GM18499 (cell line): ENCODE results near the gene REX1BD.
"Not testable (repeated sequence)": the region's sequence is repeated elsewhere in the genome, so short reads cannot be mapped to it uniquely, and the experiment has no call there.

Source experiments
- ATAC-seq: cut with Tn5 transposase; IDR thresholded peaks from one replicate; pipeline ENCODE4 v1.9.1; 2021; ENCODE audit warnings: moderate number of reproducible peaks; ENCODE audit not compliant: insufficient read depth, unreplicated experiment

The REX1BD gene

DNA sequence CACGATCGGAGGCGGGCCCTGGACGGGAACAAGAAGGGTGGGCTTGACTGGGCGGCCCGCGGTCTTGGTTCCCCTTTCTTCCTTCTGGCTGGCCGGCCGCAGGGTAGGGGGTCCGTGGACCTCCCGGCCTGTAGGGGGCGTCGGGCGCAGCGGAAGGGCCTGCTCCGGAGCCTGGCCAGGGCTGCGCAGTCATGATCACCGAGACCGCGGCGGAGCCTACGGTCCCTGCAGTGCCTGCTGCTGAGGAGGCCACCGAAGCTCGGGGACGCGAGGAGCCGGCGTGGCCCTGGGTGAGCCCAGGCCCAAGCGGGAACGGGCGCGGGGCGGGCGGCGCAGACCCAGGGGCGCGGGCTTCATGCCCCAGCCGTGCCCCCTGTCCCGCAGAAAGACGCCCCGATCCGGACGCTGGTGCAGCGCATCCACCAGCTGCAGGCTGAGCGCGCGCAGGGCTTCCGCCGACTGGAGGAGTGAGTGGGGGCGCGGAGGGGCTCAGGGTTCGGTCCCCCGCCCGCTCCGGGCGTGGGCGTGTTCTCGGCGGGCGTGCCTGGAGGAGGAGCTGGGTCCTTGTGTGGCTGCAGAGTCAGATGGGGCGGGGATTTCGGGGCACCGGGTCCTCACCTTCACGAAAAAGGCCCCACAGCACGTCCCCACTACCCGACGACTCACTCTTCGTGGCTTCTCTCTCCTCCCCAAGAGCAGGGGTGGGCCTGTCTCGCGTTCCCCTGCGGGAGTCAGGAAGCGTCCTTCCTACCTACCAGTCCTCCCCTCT is at the start of gene REX1BD:
TSS of gene REX1BD (plus strand) at position 188 of the 769 bp plus-strand sequence. CDS start at position 192, 4 bp downstream.
- ATAC-seq: no peak

DNA sequence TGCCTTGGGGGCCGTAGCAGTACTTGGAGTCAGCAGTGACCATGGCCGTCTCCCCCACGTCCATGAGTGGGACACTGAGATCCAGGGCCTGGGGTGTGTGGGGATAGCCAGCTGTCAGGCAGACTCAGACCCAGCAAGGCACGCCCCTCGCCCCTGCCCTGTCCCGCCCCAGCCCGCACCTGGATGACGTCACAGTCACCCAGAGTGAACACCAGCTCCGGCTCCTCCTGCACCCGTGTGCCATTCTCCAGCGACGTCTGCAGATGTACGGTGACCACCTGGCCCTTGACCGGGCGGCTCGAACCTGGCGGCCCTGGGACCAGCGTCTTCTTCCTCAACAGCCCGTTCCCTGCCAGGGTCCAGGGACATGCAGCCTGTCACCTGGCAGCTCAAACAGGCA is 49.2 kb upstream of the REX1BD start:
- ATAC-seq: no peak

DNA sequence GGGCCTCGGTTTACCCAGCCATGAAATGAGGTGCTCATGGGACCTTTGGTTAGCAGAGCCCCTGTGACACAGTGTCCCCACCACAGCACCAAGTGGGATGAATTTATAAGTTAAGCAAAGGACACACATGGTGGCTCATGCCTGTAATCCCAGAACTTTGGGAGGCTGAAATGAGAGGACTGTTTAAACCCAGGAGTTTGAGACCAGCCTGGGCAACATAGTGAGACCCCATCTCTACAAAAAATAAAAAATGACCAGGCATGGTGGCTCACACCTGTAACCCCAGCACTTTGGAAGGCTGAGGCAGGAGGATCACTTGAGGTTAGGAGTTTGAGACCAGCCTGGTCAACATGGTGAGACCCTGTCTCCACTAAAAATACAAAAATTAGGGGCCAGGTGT is 48.4 kb upstream of the REX1BD start:
- ATAC-seq: not testable (repeated sequence)

DNA sequence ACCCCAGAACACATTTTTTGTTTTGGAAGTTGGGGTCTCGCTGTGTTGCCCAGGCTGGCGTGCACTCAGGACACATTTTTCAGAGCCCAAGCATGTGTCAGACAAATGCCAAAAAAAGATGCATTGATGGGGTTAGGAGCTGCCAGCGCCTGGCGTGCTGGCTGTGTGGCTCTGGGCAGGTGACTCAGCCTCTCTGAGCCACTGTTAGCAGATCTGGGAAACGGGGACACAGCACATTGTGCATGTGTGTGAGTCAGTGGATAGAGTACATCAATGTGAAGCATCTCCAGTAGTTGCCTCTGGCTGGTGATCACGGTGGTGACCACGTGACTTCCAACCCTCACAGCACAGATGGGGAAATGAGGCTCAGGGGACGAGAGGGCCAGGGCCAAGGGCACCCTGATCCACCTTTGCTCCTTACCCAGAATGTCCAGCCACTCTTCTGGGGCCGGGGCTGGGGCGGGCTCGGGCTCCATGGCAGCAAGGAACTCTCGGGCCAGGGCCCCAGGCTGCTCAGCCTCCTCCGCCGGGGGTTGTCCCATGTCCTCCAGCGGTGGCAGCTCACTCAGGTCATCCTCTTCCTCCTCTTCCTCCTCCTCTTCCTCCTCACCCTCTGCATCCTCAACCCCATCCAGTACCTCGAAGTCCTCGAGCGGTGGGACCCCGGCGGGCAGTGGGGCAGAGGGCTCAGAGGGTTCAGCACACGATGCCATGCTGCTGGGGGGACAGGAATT is 47.2 kb upstream of the REX1BD start:
- no peak for ATAC-seq

DNA sequence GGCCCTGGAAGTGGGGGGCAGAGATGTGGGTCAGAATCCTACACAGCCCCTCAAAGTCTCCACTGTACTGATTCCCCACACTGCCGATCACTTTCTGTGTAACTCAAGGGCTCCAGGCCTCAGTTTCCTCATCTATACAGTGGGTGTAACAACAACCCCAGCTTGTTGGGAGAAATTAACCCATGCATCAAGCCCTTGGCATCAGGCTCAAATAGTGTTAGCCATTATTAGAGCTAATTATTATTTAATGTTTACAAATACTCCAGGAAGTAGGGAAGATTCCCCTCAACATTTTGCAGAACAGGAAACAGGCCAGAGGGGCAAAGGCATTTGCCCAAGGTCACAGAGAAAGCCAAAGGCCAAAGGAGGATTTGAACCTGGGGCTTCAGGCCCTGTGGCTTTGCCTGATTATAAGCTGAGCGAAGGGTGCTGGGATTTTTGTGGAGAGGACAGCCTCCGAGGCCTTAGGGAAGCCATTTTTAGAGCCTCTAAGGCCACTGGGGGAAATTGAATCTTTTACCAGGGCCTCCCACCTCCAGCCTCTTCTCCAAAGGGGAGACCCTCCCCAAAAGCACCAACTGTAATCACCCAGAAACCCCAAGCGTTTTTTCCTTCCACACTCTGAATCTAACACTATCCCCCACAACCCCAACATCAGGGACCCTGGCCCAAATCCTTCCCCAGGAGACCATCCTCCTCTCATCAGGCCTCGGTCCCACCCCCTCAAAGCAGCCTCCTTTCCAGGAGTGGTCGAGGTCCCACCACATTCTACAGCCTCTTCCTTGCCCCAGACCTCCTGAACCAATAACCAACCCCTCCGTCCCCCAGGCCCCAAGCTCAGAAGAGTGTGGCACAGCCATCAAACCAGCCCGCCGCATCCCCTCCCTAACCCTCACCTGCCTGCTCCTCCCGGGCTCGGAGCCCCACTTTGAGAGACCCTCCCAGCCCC is 46.3 kb upstream of the REX1BD start:
- ATAC-seq: no peak

DNA sequence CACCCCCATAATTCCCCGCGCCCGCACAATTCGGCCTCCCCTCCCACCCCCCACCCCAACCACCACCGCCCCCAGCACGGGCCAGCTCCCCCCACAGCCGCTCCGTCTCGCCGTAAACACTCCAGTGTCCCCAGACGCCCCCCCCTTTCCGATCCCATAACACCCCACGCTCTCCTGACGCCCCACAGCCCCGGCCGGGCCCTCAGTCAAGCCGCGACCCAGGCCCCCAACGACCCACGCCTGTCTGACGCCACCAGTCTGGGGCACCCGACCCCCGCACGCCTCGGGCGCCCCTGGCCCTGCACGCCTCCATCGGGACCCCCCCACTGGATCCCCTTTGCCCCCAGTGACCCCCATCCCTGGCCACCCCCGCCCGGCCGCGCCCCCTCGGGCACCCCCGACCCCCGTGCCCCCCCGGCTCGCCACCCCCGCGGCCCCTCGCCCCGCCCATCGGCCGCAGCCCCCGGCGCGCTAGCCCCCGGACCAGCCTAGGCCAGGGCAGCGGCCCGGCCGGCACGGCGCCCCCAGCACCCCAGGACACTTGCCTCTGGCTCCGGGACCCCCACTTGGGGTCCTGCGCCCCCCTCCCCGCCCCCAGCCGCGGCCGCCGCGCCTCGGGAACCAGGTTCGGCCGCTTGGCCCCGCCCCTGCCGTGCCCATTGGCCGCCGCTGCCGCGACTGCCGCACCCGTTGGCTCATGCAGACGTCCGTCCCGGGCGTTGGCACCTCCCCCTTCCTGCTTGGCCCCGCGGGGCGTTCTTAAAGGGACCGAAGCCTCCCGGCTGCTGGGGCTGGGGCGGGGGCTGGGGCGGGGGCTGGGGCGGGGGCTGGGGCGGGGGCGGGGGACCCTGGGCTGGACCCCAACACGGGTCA is 45.4 kb upstream of the REX1BD start, which contains the start of gene FKBP8:
TSS of gene FKBP8 (minus strand) at position 633 of the 873 bp plus-strand sequence. CDS start 1,603 bp downstream, outside the sequence.
- ATAC-seq: no peak

DNA sequence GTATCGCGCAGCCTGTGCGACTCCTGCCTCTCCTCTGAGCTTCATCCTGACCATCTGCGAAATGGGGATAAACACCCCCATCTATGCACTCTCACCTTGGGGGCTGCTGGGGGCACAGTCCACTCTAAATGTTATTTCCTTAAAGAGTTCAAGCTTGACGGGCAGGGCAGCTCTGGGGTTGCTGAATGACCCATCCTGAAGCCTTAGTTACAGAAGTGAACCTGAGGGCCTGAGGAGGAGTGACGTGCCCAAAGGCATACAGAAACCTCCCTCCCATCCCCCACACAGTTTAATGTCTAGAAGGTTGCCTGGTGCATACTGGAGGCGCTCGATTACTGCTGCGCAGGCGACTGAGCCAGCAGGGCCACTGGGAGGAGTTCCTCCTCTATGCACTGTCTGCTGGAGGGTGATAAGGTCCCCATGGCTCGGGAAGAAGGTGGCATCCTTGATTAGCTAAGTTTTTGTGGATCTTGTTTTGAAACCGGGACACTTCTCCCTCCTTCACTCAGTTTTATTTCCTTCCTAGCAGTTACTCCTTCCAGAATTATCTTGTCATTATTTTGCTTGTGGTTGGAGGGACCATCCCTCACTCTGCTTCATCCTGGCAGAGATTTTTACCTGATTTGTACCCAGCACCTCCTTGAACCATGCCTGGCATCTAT is 44.7 kb upstream of the REX1BD start:
- peak; percentile 64 for ATAC-seq

DNA sequence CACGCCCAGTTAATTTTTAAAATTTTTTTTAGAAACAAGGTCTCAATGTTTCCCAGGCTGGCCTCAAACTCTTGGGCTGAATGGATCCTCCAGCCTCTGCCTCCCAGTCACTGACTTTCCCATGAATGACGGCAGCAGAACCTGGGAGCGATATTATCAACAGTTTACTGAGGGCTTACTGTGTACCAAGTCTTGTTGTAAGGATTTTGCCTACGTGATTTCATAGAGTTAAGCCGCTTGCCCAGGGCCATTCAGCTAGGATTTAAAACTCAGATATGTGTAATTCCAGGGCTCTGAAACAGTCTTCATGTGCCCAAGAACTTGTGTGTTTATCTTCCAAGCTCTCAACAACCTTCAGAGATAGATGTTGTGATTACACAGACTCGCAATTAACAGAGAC is 37.0 kb upstream of the REX1BD start:
- no peak for ATAC-seq

DNA sequence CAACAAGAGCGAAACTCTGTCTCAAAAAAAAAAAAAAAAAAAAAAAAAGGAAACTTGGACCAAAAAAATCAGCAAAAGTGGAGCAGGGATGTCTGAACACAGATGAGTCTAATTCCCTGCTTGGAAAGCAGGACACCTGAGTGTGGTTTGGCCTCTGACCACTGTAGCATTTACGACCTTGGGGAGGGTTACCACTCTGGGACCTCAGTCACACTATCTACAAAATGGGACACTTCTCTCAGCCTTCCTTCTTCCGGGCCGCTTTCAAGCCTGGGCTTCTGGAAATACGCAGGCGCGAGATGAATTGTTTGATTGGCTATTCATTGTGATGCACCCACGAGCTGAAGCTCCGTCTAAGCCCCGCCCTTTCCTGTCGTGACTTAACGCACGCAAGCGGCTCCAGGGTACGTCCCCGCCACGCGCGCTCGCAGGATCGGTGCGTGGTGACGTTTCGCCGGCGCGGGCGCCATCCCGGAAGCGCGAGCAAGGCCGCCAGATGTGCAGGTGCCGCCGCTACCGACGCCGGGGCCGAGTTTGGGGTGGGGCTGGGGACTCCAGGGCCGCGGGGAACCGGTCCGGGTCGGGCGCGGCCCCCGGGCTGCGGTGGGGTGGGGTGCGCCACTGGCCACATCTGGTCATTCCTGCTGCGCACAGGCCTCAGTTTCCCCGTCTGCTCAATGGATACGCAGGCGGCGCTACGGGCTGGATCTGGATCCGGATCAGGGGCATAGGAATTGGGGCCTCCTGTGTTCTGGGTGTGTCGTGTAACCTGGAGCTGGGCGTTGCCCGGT is 31.0 kb upstream of the REX1BD start, which contains the start of gene KXD1:
TSS of gene KXD1 (plus strand) at position 460 of the 791 bp plus-strand sequence. CDS start 4,187 bp downstream, outside the sequence.
- peak; percentile 63 for ATAC-seq

DNA sequence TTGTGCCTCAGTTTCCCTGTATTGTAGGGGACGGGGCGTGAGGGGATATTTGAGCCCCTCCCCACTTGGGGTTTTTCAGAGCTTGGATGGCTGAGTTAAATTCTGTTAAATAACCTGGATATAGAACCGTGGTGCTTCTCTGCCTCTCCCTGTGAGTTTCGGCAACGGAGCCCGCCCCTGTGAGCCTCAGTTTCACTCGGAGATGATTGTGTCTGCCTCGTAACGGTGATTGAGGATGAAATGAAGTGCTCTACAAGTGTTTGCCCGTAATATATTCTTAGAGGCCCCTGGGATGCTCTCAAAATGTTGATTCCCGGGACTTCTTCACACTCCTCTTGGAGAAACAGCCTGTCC is 30.4 kb upstream of the REX1BD start:
- ATAC-seq: no peak

DNA sequence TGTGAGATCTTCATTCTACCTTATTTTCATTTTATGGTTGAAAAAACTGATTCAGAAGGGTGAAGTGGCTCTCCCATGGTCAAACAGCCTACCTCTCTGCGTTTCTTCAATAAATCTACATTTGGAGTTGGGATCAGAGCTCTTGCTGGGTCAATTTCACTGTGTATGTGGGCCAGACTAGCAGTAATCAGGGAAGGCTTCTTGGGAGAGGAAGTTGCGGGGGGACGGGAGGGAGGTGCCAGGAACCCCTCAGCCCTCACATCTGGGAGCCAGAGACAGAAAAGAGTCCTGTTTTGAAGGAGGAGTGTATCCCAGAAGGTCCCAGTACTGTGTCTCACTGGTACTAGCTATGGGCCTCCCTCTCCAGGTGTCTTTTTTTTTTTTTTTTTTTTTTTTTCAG is 30.0 kb upstream of the REX1BD start:
- no peak for ATAC-seq

DNA sequence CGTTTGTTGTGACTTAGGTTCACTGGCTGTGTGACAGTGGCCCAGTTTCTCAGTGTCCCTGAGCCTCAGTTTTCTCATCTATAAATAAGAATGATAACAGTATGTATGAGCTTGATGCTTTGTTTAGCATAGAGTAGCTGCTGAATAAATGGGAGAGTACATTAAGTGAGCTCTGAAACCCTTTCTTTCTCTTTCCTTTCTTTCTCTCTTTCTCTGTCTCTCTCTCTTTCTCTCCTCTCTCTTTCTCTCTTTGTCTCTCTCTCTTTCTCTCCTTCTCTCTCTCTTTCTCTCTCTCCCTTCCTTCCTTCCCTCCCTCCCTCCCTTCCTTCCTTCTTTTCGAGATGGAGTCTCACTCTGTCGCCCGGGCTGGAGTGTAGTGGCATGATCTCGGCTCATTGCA is 28.9 kb upstream of the REX1BD start:
- no peak for ATAC-seq

DNA sequence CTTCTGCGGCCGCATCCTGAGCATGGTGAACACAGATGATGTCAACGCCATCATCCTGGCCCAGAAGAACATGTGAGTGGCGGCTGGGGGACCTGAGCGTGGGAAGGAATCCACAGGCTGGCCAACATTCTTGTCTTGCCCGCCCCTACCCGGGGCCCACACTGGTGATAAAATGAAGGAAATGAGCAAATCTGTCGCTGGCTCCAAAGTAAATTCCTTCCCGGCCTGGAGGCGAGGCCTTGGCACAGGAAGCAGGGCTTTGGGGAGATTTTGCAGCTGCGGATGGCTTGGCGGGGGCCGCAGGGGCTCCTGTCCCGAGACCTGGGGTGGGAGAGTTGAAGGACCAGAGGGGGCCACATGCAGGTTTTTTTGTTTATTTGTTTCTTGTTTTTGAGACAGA is 26.5 kb upstream of the REX1BD start:
- ATAC-seq: no peak

DNA sequence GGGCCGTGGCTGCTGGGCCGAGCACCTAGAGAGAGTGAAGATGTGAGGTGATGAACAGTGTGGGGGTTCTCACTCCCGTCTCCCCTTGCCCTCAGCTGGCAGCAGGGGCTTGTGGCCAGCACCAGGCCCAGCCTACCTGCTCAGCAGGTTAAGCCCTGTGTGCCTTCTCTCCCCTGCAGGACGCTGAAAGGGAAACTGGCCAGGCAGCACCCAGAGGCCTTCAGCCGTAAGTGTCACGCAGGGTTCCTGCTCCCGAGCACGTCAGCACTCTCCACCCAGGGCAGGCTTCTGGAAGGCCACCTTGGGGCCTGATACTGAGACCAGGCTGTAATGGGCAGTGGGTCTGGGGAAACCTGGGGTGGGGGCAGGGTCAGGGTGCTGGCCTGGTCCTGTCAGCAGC is 21.6 kb upstream of the REX1BD start:
- no peak for ATAC-seq

DNA sequence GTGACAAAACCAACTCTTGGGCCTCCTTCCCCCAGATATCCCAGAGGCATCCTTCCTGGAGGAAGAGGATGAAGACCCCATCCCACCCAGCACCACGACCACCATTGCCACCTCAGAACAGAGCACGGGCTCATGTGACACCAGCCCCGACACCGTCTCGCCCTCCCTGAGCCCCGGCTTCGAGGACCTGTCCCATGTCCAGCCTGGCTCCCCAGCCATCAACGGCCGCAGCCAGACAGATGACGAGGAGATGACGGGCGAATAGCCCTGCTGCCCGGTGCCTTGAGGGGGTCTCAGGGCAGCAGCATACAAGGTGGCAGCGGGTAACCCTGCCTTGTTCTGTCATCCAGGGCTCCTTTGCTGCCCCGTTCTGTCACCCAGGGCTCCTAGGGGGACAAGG is 20.2 kb upstream of the REX1BD start:
- ATAC-seq: no peak

DNA sequence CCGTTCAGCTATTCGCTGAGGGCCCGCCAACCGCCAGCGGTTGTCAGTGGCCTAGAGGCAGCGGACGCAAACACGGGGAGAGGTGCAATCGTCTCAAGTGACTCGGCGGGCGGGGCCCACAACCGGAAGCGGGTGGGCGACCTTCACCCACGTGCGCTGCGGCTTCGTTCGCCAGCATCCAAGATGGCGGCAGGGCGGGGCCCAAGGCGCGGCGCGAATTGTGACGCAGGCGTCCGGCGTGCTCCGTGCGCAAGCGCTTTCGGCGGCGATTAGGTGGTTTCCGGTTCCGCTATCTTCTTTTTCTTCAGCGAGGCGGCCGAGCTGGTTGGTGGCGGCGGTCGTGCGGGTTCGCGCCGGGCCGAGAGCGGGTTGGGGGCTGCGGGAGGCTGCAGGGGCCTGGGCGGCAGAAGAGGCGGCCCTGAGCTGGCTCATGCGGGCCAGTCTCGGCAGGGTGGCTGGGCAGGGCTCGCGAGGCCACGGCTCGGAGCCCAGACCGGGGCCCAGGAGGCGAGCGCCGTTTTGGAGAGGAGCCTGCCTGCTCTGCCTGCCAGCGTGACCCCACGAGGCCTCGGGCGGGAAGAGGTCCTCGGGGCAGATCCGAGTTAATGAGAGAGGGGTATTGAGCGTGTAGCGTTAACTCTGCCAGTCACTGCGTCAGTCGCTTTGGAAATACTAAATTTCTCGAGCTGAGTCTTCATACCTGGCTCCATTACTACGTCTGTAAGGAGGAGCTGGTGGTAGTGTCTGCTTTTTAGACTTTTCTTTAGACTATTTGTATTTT is 16.8 kb upstream of the REX1BD start, which contains the start of gene UBA52:
TSS of gene UBA52 (plus strand) at position 294 of the 781 bp plus-strand sequence. CDS start 1,444 bp downstream, outside the sequence.
- peak; percentile 71 for ATAC-seq

DNA sequence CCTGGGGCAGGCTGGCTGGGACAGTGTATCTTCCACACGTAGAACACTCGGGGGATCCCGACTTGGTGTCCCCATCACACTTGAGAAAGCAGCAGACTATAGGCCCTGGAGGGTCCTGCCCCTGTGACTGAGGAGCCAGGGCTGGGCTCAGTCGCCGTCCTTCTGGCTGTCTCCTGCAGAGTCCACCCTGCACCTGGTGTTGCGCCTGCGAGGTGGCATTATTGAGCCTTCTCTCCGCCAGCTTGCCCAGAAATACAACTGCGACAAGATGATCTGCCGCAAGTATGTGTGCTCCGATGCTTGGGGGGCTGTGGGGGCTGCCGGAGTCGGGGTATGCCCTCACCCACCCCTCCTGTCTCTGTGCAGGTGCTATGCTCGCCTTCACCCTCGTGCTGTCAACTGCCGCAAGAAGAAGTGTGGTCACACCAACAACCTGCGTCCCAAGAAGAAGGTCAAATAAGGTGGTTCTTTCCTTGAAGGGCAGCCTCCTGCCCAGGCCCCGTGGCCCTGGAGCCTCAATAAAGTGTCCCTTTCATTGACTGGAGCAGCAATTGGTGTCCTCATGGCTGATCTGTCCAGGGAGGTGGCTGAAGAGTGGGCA is 13.8 kb upstream of the REX1BD start:
- ATAC-seq: no peak
